GM23248 (cell line): Measurements from ENCODE around the gene MYO5C.

Experiments
- EZH2 ChIP-seq: fragments of 200-600 bp; sonication (generic); IDR thresholded peaks from 2 replicates; pipeline ENCODE4 v1.6.1; 2018; ENCODE audit warnings: antibody characterized with exemption, mild to moderate bottlenecking; ENCODE audit not compliant: insufficient read depth, poor library complexity, severe bottlenecking
- EZH2phosphoT487 ChIP-seq: fragments of 200-600 bp; sonication (generic); IDR thresholded peaks from 2 replicates; pipeline ENCODE4 v1.6.1; 2018; ENCODE audit warnings: antibody characterized with exemption, moderate library complexity, mild to moderate bottlenecking, low read depth; ENCODE audit not compliant: insufficient read depth

DNA sequence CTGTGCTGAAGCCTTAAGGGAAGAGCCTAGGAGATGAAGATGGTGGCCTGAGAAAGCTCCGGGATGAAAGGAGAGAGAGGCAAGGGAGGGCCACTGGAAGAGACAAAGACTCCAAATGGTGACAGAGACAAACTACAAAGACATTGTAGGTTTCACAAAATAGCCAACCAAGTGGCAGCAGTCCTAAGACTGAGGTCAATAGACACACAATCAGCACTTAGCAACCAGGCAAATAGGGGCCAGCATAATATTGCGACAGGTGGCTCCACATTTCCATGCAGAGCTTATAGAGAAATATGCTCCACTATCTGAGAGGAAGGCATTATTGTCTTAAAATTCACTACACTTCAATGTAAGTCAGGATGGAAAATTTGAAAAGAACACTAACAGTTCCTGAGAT is 22.1 kb upstream of the MYO5C start:
- TF ChIP-seq EZH2phosphoT487 (no peak), EZH2 (no peak)
